Right atrium auricular region (tissue), 2 donors: ENCODE measurements around the gene HOMER1. TPM values are rescaled to one million over a fixed set of nuclear protein-coding genes. Genes with fewer than 3 reads are reported as not detected.

Source experiments
- DNase-seq: peaks from one replicate; pipeline ENCODE4 v3.0.0-alpha.2; 2019; ENCODE audit warnings: low spot score
- H3K27ac ChIP-seq, 2 donors: fragments of 200-600 bp; sonication (generic); 1 replicate in 1 of 2; 2 replicates in 1 of 2; pipeline ENCODE4 v1.5.1; 2016 to 2019
- H3K27me3 ChIP-seq, 2 donors: fragments of 200-600 bp; sonication (generic); one replicate each; pipeline versions ENCODE4 v1.5.1 to v1.6.0; 2017 to 2019
- H3K36me3 ChIP-seq: fragments of 200-600 bp; sonication (generic); one replicate; pipeline ENCODE4 v1.5.1; 2016
- H3K4me1 ChIP-seq, 2 donors: fragments of 200-600 bp; sonication (generic); one replicate each; pipeline versions ENCODE4 v1.5.1 to v1.6.0; 2017 to 2019
- H3K4me3 ChIP-seq, 2 donors: fragments of 200-600 bp; sonication (generic); 1 replicate in 1 of 2; 2 replicates in 1 of 2; pipeline ENCODE4 v1.5.1; 2017 to 2019; ENCODE audit warnings: mild to moderate bottlenecking in 1 of 2, moderate library complexity in 1 of 2
- H3K9me3 ChIP-seq, 2 donors: fragments of 200-600 bp; sonication (generic); one replicate each; pipeline ENCODE4 v1.5.1; 2019
- total RNA-seq, 2 donors: library from RNA; depleted of rRNA; stranded (reverse); fragments of >200 nt; gene quantifications; one replicate each; pipeline ENCODE4 v1.1.0, GENCODE V29; 2016
- TF ChIP-seq, protein P1 (sequence below), 2 donors: fragments of 200-600 bp; sonication (generic); IDR thresholded peaks; one replicate each; pipeline ENCODE4 v1.5.1; 2019; ENCODE audit warnings: antibody characterized with exemption in 2 of 2

HOMER1 gene
- total RNA-seq, 2 donors from 2014 or later, result 30.1 to 31.4 TPM

DNA sequence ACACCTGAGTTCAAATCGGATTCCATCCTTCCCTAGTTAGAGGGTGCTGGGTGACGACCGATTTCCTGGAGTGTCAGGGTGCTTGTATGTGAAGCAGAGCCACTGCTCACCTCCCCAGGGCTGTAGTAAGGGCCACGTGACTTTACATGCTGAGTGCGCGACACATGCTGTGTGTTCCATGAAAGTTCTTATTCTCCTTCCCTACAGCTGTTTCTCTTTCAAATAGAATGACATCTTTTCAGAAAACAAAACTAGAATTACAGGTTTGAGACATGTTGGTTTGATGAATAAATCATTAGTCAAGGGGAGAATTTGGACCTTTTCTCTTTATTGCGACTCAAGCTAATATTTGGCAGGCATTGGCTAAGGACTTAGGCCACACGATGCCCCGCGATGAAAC lies 164.9 kb downstream of the HOMER1 start:
- TF ChIP-seq, protein P1, sequence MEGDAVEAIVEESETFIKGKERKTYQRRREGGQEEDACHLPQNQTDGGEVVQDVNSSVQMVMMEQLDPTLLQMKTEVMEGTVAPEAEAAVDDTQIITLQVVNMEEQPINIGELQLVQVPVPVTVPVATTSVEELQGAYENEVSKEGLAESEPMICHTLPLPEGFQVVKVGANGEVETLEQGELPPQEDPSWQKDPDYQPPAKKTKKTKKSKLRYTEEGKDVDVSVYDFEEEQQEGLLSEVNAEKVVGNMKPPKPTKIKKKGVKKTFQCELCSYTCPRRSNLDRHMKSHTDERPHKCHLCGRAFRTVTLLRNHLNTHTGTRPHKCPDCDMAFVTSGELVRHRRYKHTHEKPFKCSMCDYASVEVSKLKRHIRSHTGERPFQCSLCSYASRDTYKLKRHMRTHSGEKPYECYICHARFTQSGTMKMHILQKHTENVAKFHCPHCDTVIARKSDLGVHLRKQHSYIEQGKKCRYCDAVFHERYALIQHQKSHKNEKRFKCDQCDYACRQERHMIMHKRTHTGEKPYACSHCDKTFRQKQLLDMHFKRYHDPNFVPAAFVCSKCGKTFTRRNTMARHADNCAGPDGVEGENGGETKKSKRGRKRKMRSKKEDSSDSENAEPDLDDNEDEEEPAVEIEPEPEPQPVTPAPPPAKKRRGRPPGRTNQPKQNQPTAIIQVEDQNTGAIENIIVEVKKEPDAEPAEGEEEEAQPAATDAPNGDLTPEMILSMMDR (IDR thresholded peaks at IDR 0.05), result no peak
- no peak for DNase-seq
- no peak overlapping the region for H3K27ac ChIP-seq
- H3K36me3 ChIP-seq, result no peaks in the 10 kb centered on the region
- H3K4me3 ChIP-seq, result no peak overlapping the region
- H3K9me3 ChIP-seq, result no peaks in the 10 kb centered on the region
- H3K4me1 ChIP-seq, result no peaks in the 10 kb centered on the region
- no peaks in the 10 kb centered on the region for H3K27me3 ChIP-seq

DNA sequence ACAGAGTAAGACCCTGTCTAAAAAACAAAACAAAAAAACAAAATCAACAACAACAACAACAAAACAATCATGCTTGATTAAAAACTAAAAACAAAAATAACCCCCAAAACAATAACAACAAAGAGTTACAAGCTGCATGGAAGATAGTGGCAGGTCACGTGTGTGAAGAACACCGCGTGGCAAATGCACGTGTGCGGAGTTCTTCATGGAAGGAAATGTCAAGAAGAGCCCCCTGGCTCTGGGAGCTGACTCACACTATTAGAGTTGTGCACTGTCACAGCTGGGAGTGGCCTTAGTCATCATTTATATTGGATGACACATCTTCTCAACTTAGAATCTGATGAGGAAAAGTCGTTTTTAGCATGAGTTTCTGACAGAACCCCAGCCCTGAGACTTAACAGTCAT lies 167.5 kb downstream of the HOMER1 start:
- TF ChIP-seq, protein P1 (IDR thresholded peaks at IDR 0.05), result no peak
- DNase-seq, result no peak
- Histone ChIP-seq H3K9me3 (no peaks in the 10 kb centered on the region), H3K36me3 (no peaks in the 10 kb centered on the region), H3K27me3 (no peaks in the 10 kb centered on the region), H3K27ac (no peak overlapping the region), H3K4me3 (no peak overlapping the region), H3K4me1 (no peaks in the 10 kb centered on the region)

DNA sequence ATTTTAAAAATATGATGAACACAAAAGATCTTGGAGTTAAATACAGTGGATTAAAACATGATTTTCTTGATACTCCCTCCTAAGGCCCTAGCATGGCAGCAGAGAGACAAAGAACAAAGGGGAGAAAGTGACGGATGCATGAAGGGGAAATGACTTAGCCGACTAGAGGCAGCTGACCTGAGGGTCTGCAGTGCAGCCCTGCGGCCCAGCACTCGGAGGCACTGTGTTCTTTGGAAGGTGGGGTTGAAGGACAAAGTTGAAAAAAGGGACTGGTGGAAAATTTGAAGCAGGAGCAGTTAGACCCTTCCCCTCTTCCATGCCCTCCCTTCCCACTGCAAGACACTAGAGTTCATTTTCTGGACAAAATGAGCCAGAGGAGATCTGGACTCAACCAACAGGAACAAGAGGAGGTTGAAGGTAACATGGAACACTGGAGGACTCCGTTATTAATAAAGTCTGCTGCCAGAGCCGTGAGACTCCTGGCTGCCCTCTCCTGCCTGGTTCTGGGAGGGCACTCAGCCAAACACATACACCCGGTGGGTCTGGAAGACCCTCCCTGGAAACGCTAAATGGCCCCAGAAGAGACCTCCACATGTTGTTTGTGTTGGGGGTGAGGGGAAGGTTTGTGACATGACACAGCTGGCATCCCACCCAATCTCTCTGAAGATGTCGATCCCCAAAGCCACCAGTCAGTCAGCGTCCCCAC lies 179.9 kb downstream of the HOMER1 start:
- TF ChIP-seq, protein P1 (IDR thresholded peaks at IDR 0.05), result no peak
- no peak overlapping the region for H3K27ac ChIP-seq
- no peaks in the 10 kb centered on the region for H3K27me3 ChIP-seq
- H3K4me3 ChIP-seq, result no peak overlapping the region
- no peaks in the 10 kb centered on the region for H3K9me3 ChIP-seq
- no peak for DNase-seq
- no peaks in the 10 kb centered on the region for H3K36me3 ChIP-seq
- no peaks in the 10 kb centered on the region for H3K4me1 ChIP-seq

DNA sequence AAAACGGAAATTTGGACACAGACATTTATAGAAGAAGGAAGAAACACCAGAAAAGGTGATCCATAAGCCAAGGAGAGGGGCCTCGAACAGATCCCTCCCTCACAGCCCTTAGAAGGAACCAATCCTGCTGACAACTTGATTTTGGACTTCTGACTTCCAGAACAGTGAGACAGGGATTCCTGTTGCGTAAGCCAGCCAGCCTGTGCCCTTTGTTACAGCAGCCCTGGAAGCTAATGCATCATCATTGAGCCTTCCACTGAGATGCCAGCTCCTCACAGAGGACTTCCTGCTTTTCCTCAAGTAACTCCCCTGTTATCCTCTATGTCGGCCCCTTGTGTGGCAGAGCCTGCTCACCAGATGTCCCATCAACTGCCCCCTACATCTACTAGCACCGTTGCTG lies 183.9 kb downstream of the HOMER1 start:
- no peak for DNase-seq
- TF ChIP-seq, protein P1 (IDR thresholded peaks at IDR 0.05), result no peak
- no peaks in the 10 kb centered on the region for H3K4me1 ChIP-seq
- no peaks in the 10 kb centered on the region for H3K9me3 ChIP-seq
- H3K27me3 ChIP-seq, result no peaks in the 10 kb centered on the region
- H3K27ac ChIP-seq, result no peak overlapping the region
- no peak overlapping the region for H3K4me3 ChIP-seq
- H3K36me3 ChIP-seq, result no peaks in the 10 kb centered on the region

DNA sequence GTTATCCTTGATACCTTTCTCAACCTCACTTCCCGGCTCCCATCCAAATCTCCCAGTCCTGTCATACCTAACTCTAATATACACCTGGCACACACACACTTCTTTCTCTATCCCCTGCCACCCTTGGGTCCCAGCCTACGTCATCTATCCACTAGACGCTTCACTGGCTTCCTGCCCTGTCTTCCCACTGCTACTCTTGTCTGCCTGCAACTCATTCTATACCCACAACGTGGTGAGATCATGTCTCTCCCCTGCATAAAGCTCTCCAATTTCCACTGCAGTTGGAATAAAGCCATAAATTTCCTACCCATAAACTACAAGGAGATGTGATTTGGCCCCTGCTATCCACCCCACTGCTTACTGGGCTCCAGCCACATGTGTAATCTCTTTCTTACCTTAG lies 184.5 kb downstream of the HOMER1 start:
- no peaks in the 10 kb centered on the region for H3K4me1 ChIP-seq
- H3K9me3 ChIP-seq, result no peaks in the 10 kb centered on the region
- DNase-seq, result no peak
- no peak overlapping the region for H3K27ac ChIP-seq
- H3K36me3 ChIP-seq, result no peaks in the 10 kb centered on the region
- H3K4me3 ChIP-seq, result no peak overlapping the region
- H3K27me3 ChIP-seq, result no peaks in the 10 kb centered on the region
- TF ChIP-seq, protein P1 (IDR thresholded peaks at IDR 0.05), result no peak

Other genes starting within 250 kb of the HOMER1 start
- 10 to 100 TPM; 18.2 to 21.3 TPM for gene TENT2, start 98.3 kb upstream of the HOMER1 start, total RNA-seq
- gene CMYA5, start 175.7 kb upstream of the HOMER1 start, total RNA-seq, result 1,000 to 10,000 TPM; 1,199 to 1,662 TPM